ENCODE results near the gene ESRRA.
A peak's percentile ranks its signal among the peaks of the same experiment; 100 is the strongest.
"Not testable (repeated sequence)": the region's sequence is repeated elsewhere in the genome, so short reads cannot be mapped to it uniquely, and the experiment has no call there.

ESRRA gene

GRCh38 chr11:64292460-64293254 lies 12.7 kb upstream of the ESRRA start:
- DNase-seq = no peak

GRCh38 chr11:64294774-64295173 lies 10.6 kb upstream of the ESRRA start:
- no peak for DNase-seq

GRCh38 chr11:64295760-64296159 lies 9.6 kb upstream of the ESRRA start:
- no peak for DNase-seq

DNA sequence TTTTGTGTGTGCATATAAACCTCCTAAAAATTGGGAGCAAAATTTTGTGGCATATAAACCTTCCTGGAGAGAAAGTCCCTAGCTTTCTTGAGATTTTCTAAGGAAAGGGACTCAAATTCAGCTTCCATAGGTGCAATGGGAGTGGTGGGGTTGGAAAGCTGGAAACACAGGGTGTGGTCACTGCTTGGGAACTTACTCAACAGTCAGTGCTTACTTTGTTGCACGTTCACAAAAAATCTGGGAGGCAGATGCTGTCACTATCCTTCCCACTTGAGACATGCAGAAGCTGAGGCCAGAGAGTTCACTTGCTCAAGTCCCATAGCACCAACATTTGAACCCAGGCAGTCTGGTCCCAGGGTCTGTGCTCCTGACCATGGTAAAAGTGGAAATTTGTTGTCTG lies 9.1 kb upstream of the ESRRA start:
- no peak for DNase-seq

GRCh38 chr11:64296830-64297698 lies 8.3 kb upstream of the ESRRA start:
- no peak for DNase-seq

DNA sequence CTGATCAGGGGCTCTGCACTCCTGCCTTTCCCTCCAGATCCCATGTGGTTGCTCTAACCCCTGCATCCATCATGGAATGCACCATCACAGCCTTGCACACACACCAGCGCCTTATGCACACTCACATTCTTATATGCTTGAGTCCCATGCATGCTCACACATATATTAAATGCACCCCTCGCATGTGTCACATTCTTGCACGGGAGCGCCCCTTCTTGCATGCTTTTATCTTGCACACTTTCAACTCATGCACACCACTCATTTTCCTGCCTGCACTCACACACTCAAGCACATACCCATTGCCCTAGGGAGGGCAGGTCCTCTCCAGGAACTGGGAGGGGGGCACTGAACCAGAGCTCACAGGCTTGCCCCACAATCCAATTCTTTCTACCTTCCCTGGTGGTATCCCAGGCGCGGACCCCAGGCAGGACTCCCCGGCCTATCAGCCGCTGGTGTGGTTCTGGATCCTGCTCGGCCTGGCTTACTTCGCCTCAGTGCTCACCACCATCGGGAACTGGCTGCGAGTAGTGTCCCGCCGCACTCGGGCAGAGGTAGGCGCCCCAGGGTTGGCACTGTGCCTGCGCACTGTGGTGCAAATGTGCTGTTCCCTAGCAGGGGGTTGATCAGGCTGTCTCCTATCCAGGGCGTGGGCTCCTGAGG lies 7.5 kb upstream of the ESRRA start:
- DNase-seq = no peak

- DNase-seq = no peak
Measured at GRCh38 chr11:64298966-64299846, 6.1 kb upstream of the ESRRA start.

GRCh38 chr11:64299847-64300648 lies 5.3 kb upstream of the ESRRA start, which contains the start of gene CATSPERZ:
TSS of gene CATSPERZ (plus strand) at chr11:64300358. CDS start at chr11:64300411, 53 bp downstream.
- no peak for DNase-seq

DNA sequence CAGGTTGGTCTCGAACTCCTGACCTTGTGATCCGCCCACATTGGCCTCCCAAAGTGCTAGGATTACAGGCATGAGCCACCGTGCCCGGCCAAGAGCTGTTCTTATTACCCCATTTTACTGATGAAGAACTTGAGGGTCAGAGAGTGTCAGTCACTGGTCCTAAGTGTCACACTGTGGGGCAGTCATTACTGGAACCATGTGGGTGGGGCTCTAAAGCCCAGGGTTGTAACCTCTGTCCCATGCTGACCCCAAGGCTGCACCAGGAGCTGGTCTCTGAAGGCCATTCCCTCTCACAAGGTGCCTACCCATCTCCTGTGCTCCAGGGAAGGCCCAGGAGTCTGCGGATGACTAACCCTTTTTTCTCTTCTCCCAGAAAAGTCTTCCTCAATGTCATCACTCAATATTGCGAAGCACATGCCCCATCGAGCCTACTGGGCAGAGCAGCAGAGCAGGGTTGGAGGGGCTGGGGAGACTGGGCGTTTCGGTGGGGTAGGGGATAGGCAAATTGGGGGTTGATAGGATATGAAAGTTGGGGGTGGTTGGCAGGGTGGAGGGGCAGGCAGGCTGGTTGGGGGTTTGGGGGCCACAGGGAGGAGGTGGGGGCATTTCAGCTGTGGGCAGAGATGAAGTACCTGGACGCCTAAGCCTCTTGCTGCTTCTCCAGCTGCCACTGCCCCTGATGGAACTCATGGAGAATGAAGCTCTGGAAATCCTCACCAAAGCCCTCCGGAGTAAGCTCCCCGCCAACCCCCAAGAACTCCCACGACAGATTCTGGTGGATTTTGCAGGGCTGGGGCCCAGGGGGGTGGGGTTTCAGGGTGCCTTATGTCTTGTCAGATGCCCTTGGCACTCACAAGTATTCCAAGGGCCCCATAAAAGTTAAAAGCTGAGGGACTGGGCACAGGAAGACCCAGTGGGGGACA lies 2.0 kb upstream of the ESRRA start:
- no peak for DNase-seq

DNA sequence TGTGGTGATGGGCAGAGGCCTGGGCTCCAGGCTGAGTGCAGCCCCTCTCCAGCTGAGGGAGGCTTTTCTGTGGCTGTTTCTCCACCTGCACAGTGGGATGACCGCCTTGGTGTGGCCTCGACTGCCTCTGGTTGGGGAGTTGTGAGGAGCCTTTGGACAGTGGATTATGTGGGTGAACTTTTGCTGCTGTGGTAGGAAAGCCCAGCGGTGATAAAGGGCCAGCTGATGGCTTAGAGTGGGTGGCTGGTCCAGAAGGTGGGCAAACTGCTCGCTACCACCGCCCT lies 1.4 kb upstream of the ESRRA start:
- no peak for DNase-seq

- DNase-seq = peak; percentile 93
Measured at GRCh38 chr11:64304316-64305072, 830 bp upstream of the ESRRA start.

GRCh38 chr11:64305691-64306562 lies 603 bp downstream of the ESRRA start:
- peak; percentile 67 for DNase-seq

- DNase-seq = no peak
Measured at GRCh38 chr11:64306563-64306875, 1.2 kb downstream of the ESRRA start.

DNA sequence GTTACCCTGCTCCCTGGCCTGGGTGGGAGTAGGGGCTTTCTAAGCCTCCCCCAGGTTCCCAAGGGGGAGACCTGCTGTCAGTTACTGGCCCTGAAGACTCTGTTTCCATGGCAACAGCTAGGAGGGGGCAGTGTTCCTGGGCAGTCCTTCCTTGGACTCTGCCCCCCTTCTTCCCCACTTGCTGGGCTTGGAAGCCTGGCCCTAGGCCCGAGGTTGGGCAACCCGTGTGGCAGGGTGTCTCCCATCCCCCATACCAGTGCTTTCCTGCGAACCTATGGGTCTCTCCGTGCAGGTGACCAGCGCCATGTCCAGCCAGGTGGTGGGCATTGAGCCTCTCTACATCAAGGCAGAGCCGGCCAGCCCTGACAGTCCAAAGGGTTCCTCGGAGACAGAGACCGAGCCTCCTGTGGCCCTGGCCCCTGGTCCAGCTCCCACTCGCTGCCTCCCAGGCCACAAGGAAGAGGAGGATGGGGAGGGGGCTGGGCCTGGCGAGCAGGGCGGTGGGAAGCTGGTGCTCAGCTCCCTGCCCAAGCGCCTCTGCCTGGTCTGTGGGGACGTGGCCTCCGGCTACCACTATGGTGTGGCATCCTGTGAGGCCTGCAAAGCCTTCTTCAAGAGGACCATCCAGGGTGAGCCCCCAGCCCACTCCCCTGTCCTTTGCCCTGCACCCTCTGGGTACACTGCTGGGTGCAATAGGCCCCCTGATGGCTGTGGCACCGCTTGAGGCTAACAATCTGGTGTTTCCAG lies 1.7 kb downstream of the ESRRA start:
- DNase-seq = no peak

DNA sequence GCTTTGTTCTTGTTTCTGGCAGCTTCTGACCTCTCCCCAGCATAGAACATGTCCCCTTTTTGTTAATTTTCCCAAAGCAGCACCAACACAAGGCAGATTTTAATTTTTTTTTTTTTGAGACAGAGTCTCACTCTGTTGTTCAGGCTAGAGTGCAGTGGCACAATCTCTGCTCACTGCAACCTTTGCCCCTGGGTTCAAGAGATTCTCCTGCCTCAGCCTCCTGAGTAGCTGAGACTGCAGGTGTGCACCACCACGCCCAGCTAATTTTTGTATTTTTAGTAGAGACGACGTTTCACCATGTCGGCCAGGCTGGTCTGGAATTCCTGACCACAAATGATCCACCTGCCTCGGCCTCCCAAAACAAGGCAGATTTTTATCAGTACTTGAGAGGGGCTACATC lies 2.5 kb downstream of the ESRRA start:
- DNase-seq = not testable (repeated sequence)

DNA sequence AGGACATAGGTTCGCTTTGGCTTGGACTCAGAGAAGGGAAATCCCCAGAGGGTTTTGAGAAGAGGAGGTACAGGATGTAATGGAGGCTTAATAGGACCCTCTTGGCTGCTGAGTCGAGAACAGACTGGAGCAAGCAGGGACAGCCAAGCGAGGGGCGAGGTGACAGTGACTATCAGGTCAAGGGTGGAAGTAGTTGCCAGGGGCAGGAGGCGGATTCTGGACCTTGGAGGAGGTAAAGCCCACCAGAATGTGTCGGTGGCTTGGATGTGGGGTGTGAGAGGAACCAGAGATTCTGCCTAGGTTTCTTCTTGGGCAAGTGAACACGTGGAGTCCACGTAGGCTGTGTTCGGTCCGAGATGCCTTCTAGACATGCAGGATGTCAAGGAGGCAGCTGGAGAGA lies 7.6 kb downstream of the ESRRA start:
- DNase-seq = no peak

- no peak for DNase-seq
Measured at GRCh38 chr11:64313491-64314145, 8.3 kb downstream of the ESRRA start.
